ENCODE measurements around the gene DHRS2. TPM values are rescaled to one million over a fixed set of nuclear protein-coding genes. Genes with fewer than 3 reads are reported as not detected.

Gene DHRS2
- polyA plus RNA-seq, 1 donor from 2014 or later = 1.3 TPM

GRCh38 chr14:23604148-23604547 is 32.0 kb upstream of the DHRS2 start:
- Histone ChIP-seq H3K9me2 (ENCODE audit: insufficient read depth, low read length) (no peaks in the 10 kb centered on the region), H3K36me3 (ENCODE audit: insufficient read depth, low read length) (no peaks in the 10 kb centered on the region), H3K9ac (ENCODE audit: low read length) (no peak overlapping the region), H3K27ac (ENCODE audit: low read length) (no peak overlapping the region), H3K4me2 (ENCODE audit: low read length) (no peak overlapping the region), H3K79me2 (replicated peaks; ENCODE audit: insufficient read depth, low read length) (no peaks in the 10 kb centered on the region), H3K9me3 (ENCODE audit: low read length) (no peaks in the 10 kb centered on the region), H4K20me1 (ENCODE audit: insufficient read depth) (no peaks in the 10 kb centered on the region), H3K4me3 (ENCODE audit: low read length) (no peak overlapping the region), H2AFZ (ENCODE audit: low read depth, low read length) (no peak overlapping the region), H3F3A (ENCODE audit: insufficient read depth, low read length, poor library complexity, severe bottlenecking) (no peaks in the 10 kb centered on the region), H3K27me3 (ENCODE audit: insufficient read depth, low read depth, low read length) (no peaks in the 10 kb centered on the region)
- no peak for TF ChIP-seq EP300 (conservative IDR thresholded peaks at IDR 0.05; ENCODE audit: poor library complexity, severe bottlenecking)
- TF ChIP-seq, protein P1, sequence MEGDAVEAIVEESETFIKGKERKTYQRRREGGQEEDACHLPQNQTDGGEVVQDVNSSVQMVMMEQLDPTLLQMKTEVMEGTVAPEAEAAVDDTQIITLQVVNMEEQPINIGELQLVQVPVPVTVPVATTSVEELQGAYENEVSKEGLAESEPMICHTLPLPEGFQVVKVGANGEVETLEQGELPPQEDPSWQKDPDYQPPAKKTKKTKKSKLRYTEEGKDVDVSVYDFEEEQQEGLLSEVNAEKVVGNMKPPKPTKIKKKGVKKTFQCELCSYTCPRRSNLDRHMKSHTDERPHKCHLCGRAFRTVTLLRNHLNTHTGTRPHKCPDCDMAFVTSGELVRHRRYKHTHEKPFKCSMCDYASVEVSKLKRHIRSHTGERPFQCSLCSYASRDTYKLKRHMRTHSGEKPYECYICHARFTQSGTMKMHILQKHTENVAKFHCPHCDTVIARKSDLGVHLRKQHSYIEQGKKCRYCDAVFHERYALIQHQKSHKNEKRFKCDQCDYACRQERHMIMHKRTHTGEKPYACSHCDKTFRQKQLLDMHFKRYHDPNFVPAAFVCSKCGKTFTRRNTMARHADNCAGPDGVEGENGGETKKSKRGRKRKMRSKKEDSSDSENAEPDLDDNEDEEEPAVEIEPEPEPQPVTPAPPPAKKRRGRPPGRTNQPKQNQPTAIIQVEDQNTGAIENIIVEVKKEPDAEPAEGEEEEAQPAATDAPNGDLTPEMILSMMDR (IDR thresholded peaks at IDR 0.05; ENCODE audit: poor library complexity, severe bottlenecking) = no peak
- TF ChIP-seq TAF1 (IDR thresholded peaks at IDR 0.05; ENCODE audit: low read depth) = no peak
- TF ChIP-seq SMC3 (conservative IDR thresholded peaks at IDR 0.05; ENCODE audit: poor library complexity) = no peak
- TF ChIP-seq MXI1 (conservative IDR thresholded peaks at IDR 0.05; ENCODE audit: poor library complexity, severe bottlenecking) = no peak
- no peak for TF ChIP-seq EZH2 (IDR thresholded peaks at IDR 0.05; ENCODE audit: borderline replicate concordance, insufficient read depth, low read length, poor library complexity, severe bottlenecking)
- no peak for TF ChIP-seq RAD21 (conservative IDR thresholded peaks at IDR 0.05)
- no peak for TF ChIP-seq POLR2AphosphoS5 (IDR thresholded peaks at IDR 0.05)
- TF ChIP-seq, protein P2, sequence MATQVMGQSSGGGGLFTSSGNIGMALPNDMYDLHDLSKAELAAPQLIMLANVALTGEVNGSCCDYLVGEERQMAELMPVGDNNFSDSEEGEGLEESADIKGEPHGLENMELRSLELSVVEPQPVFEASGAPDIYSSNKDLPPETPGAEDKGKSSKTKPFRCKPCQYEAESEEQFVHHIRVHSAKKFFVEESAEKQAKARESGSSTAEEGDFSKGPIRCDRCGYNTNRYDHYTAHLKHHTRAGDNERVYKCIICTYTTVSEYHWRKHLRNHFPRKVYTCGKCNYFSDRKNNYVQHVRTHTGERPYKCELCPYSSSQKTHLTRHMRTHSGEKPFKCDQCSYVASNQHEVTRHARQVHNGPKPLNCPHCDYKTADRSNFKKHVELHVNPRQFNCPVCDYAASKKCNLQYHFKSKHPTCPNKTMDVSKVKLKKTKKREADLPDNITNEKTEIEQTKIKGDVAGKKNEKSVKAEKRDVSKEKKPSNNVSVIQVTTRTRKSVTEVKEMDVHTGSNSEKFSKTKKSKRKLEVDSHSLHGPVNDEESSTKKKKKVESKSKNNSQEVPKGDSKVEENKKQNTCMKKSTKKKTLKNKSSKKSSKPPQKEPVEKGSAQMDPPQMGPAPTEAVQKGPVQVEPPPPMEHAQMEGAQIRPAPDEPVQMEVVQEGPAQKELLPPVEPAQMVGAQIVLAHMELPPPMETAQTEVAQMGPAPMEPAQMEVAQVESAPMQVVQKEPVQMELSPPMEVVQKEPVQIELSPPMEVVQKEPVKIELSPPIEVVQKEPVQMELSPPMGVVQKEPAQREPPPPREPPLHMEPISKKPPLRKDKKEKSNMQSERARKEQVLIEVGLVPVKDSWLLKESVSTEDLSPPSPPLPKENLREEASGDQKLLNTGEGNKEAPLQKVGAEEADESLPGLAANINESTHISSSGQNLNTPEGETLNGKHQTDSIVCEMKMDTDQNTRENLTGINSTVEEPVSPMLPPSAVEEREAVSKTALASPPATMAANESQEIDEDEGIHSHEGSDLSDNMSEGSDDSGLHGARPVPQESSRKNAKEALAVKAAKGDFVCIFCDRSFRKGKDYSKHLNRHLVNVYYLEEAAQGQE (IDR thresholded peaks at IDR 0.05; ENCODE audit: borderline replicate concordance) = no peak

GRCh38 chr14:23604675-23605170 is 31.4 kb upstream of the DHRS2 start:
- no peak for TF ChIP-seq EZH2 (IDR thresholded peaks at IDR 0.05; ENCODE audit: borderline replicate concordance, insufficient read depth, low read length, poor library complexity, severe bottlenecking)
- no peak for TF ChIP-seq EP300 (conservative IDR thresholded peaks at IDR 0.05; ENCODE audit: poor library complexity, severe bottlenecking)
- TF ChIP-seq, protein P1 (IDR thresholded peaks at IDR 0.05; ENCODE audit: poor library complexity, severe bottlenecking) = no peak
- Histone ChIP-seq H4K20me1 (ENCODE audit: insufficient read depth) (no peaks in the 10 kb centered on the region), H3K27ac (ENCODE audit: low read length) (no peak overlapping the region), H3K4me3 (ENCODE audit: low read length) (no peak overlapping the region), H3K79me2 (replicated peaks; ENCODE audit: insufficient read depth, low read length) (no peaks in the 10 kb centered on the region), H3K9me3 (ENCODE audit: low read length) (no peaks in the 10 kb centered on the region), H3K4me2 (ENCODE audit: low read length) (no peak overlapping the region), H3K9ac (ENCODE audit: low read length) (no peak overlapping the region), H2AFZ (ENCODE audit: low read depth, low read length) (no peak overlapping the region), H3K27me3 (ENCODE audit: insufficient read depth, low read depth, low read length) (no peaks in the 10 kb centered on the region), H3K36me3 (ENCODE audit: insufficient read depth, low read length) (no peaks in the 10 kb centered on the region), H3K9me2 (ENCODE audit: insufficient read depth, low read length) (no peaks in the 10 kb centered on the region), H3F3A (ENCODE audit: insufficient read depth, low read length, poor library complexity, severe bottlenecking) (no peaks in the 10 kb centered on the region)
